Mesendoderm (in vitro differentiated cells): ENCODE results near the gene NTF3.

Source experiments
- DNase-seq: peaks from one replicate; pipeline ENCODE4 v3.0.0; 2013
- H2AK5ac ChIP-seq: 2 replicates; pipeline ENCODE4 v1.6.1; 2013; ENCODE audit warnings: low read length, inconsistent platforms
- H2BK120ac ChIP-seq: 2 replicates; pipeline ENCODE4 v1.6.1; 2013; ENCODE audit warnings: low read depth, mild to moderate bottlenecking, low read length, moderate library complexity, mixed read lengths
- H2BK15ac ChIP-seq: replicated peaks from 2 replicates; pipeline ENCODE4 v1.6.1; 2013; ENCODE audit warnings: low read depth, mild to moderate bottlenecking, moderate library complexity
- H2BK5ac ChIP-seq: 2 replicates; pipeline ENCODE4 v1.6.1; 2013; ENCODE audit warnings: low read length, inconsistent platforms
- H3K18ac ChIP-seq: 2 replicates; pipeline ENCODE4 v1.6.1; 2013; ENCODE audit warnings: mild to moderate bottlenecking, low read length, mixed read lengths
- H3K23ac ChIP-seq: one replicate; pipeline ENCODE4 v1.6.1; 2013; ENCODE audit warnings: low read length
- H3K27ac ChIP-seq: 2 replicates; pipeline ENCODE4 v1.5.1; 2013; ENCODE audit warnings: low read depth, mild to moderate bottlenecking, inconsistent platforms, low read length, moderate library complexity
- H3K27me3 ChIP-seq: 2 replicates; pipeline ENCODE4 v1.6.1; 2013; ENCODE audit warnings: low read length, control low read depth, mild to moderate bottlenecking, inconsistent platforms; ENCODE audit not compliant: insufficient read depth, poor library complexity
- H3K36me3 ChIP-seq: 2 replicates; pipeline ENCODE4 v1.6.1; 2013; ENCODE audit warnings: low read length, inconsistent platforms; ENCODE audit not compliant: control insufficient read depth, insufficient read depth
- H3K4ac ChIP-seq: one replicate; pipeline ENCODE4 v1.6.1; 2013; ENCODE audit warnings: low read depth, mild to moderate bottlenecking, low read length, moderate library complexity
- H3K4me1 ChIP-seq: 2 replicates; pipeline ENCODE4 v1.6.1; 2013; ENCODE audit warnings: low read depth, low read length, inconsistent platforms; ENCODE audit not compliant: control insufficient read depth
- H3K4me2 ChIP-seq: 2 replicates; pipeline ENCODE4 v1.6.1; 2013; ENCODE audit warnings: low read length
- H3K4me3 ChIP-seq: 2 replicates; pipeline ENCODE4 v1.5.1; 2013; ENCODE audit warnings: mild to moderate bottlenecking, low read length
- H3K56ac ChIP-seq: one replicate; pipeline ENCODE4 v1.6.1; 2013; ENCODE audit warnings: low read length
- H3K79me1 ChIP-seq: 2 replicates; pipeline ENCODE4 v1.6.1; 2013; ENCODE audit warnings: low read length, inconsistent platforms
- H3K79me2 ChIP-seq: 2 replicates; pipeline ENCODE4 v1.6.1; 2013; ENCODE audit warnings: mild to moderate bottlenecking, low read length; ENCODE audit not compliant: control insufficient read depth, insufficient read depth
- H3K9ac ChIP-seq: 2 replicates; pipeline ENCODE4 v1.6.1; 2013; ENCODE audit warnings: low read length, inconsistent platforms
- H4K5ac ChIP-seq: one replicate; pipeline ENCODE4 v1.6.1; 2013; ENCODE audit warnings: low read length
- H4K8ac ChIP-seq: one replicate; pipeline ENCODE4 v1.6.1; 2013; ENCODE audit warnings: low read depth, mild to moderate bottlenecking, control low read depth, low read length, moderate library complexity
- WGBS: extraction: QIAGEN DNeasy Blood & Tissue Kit; methylation state at CpG from one replicate; pipeline ENCODE4 v1.1.7; 2013; ENCODE audit warnings: low lambda C conversion rate, missing lambda C conversion rate; ENCODE audit not compliant: insufficient coverage; ENCODE audit errors: extremely low coverage; 5-methylcytosine and 5-hydroxymethylcytosine counted together

The NTF3 gene

DNA sequence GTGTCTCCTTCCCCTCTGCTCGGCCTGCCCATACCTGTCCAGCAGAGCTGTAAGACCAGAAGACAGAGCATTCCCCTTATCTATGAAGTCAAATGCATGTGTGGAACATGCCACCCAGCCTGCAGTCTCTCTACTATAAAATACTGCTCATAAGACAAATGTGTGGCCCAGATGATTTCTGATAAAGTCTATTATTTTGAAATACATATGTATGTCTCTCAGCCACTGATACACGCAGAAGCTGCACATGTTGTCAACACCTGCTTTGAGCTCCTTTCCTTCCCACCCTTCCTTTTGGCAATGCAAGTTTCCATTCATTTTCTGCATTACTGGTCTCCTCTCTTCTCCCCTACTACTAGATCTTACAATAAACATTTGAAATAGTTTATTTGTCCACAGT lies 38.8 kb downstream of the NTF3 start:
- Histone ChIP-seq H3K4me2 (no peak overlapping the region), H2BK15ac (no peak overlapping the region), H3K9ac (no peak overlapping the region), H3K27me3 (no peaks in the 10 kb centered on the region), H3K79me2 (no peaks in the 10 kb centered on the region), H3K36me3 (no peaks in the 10 kb centered on the region), H3K27ac (no peak overlapping the region), H3K4me3 (no peak overlapping the region), H2BK120ac (no peak overlapping the region), H3K79me1 (no peaks in the 10 kb centered on the region), H3K4ac (no peak overlapping the region), H2AK5ac (no peak overlapping the region), H3K23ac (no peak overlapping the region), H4K8ac (no peak overlapping the region), H4K5ac (no peak overlapping the region), H2BK5ac (no peak overlapping the region), H3K4me1 (no peaks in the 10 kb centered on the region), H3K56ac (no peak overlapping the region), H3K18ac (no peak overlapping the region)
- no peak for DNase-seq
- WGBS, result no CpG with 5 or more reads among the region's 2 CpGs

DNA sequence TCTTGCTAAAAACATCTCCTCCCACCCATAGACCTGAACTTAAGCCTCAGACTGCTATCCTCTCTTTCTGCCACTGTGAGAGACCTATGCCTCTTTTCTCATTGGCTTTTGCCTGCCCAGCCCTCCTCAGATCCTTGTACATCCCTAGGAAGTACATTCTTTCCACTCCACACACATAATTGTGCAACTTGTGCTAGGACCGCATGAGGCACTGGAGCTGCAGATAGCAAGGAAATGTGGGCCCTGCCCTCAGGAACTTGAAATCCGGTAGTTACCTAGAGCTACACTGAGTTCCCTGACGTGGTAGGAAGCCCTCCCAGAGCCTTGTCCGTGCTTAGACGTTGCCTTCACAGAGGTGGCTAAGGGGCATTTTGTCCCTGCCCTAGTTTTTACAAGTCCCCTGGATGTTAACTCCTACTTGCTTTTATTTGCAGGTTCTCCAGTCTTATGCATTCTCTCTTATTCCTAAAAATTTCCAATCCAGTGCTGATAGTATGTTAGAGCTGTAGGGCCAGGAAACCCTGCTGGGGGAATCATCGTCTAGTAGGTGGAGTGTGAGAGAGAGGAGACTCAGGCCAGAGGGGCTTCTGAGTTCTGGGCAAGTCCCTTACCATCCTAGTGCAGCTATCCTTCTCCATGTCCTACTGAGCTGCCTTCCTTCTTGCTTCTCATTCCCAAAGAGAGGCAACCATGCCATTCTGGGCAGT lies 41.3 kb downstream of the NTF3 start:
- Histone ChIP-seq H3K23ac (no peak overlapping the region), H3K27ac (no peak overlapping the region), H2BK5ac (no peak overlapping the region), H3K4ac (no peak overlapping the region), H3K18ac (no peak overlapping the region), H4K8ac (no peak overlapping the region), H3K79me1 (no peaks in the 10 kb centered on the region), H2BK15ac (no peak overlapping the region), H3K27me3 (no peaks in the 10 kb centered on the region), H3K4me3 (no peak overlapping the region), H3K79me2 (no peaks in the 10 kb centered on the region), H4K5ac (no peak overlapping the region), H2BK120ac (no peak overlapping the region), H3K4me1 (no peaks in the 10 kb centered on the region), H3K36me3 (no peaks in the 10 kb centered on the region), H3K56ac (no peak overlapping the region), H3K4me2 (no peak overlapping the region), H2AK5ac (no peak overlapping the region), H3K9ac (no peak overlapping the region)
- DNase-seq, result no peak
- no CpG with 5 or more reads among the region's 6 CpGs for WGBS

DNA sequence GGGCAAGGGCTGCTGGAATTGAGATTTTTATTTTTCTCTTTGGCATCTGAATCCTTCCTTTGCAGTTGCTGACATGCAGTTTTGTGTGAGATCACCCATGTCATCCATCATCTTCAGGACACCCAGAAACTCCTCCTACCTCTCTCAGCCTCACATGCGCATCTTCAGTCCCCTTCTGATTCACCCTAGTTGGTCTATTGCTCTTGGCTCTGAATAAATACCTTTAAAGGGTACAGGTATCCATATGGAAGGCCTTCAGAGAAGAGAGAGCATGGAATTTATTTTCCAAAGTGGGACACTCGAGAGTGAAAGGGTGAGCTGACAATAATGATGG lies 41.8 kb downstream of the NTF3 start:
- Histone ChIP-seq H3K27ac (no peak overlapping the region), H4K8ac (no peak overlapping the region), H4K5ac (no peak overlapping the region), H3K36me3 (no peaks in the 10 kb centered on the region), H3K79me1 (no peaks in the 10 kb centered on the region), H2BK15ac (no peak overlapping the region), H3K4me2 (no peak overlapping the region), H2AK5ac (no peak overlapping the region), H2BK120ac (no peak overlapping the region), H3K4ac (no peak overlapping the region), H3K4me3 (no peak overlapping the region), H2BK5ac (no peak overlapping the region), H3K27me3 (no peaks in the 10 kb centered on the region), H3K23ac (no peak overlapping the region), H3K79me2 (no peaks in the 10 kb centered on the region), H3K18ac (no peak overlapping the region), H3K9ac (no peak overlapping the region), H3K56ac (no peak overlapping the region), H3K4me1 (no peaks in the 10 kb centered on the region)
- WGBS, result no CpG with 5 or more reads among the region's 2 CpGs
- DNase-seq, result no peak

DNA sequence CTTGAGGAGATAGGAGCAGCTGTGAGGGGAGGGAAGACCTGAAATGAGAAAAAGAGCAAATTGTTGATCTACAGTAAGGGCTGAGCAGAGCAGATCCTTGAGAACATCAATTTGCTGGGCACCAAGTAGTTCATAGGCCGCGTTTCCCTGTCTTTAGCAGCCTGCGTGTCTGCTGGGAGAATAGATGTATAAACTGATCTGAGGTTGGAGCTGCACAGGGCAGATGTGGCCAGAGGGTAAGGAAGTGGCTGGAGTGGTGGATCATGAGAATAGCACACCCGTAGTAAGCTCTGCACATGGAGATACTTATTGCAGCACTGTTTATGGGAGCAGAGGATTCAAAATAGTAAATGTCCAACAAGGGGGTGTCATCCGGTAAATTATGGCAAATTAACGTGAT lies 44.4 kb downstream of the NTF3 start:
- no peaks in the 10 kb centered on the region for H3K4me1 ChIP-seq
- no peak overlapping the region for H3K56ac ChIP-seq
- H3K27ac ChIP-seq, result no peak overlapping the region
- H4K5ac ChIP-seq, result no peak overlapping the region
- 100% methylated on average over 1 of the region's 6 CpGs for WGBS
- H3K23ac ChIP-seq, result no peak overlapping the region
- H3K79me1 ChIP-seq, result no peaks in the 10 kb centered on the region
- no peak overlapping the region for H3K18ac ChIP-seq
- H4K8ac ChIP-seq, result no peak overlapping the region
- no peak overlapping the region for H3K4ac ChIP-seq
- H3K9ac ChIP-seq, result no peak overlapping the region
- H2BK120ac ChIP-seq, result no peak overlapping the region
- no peaks in the 10 kb centered on the region for H3K36me3 ChIP-seq
- no peak overlapping the region for H3K4me2 ChIP-seq
- no peaks in the 10 kb centered on the region for H3K27me3 ChIP-seq
- H3K4me3 ChIP-seq, result no peak overlapping the region
- H2BK5ac ChIP-seq, result no peak overlapping the region
- no peak for DNase-seq
- H3K79me2 ChIP-seq, result no peaks in the 10 kb centered on the region
- no peak overlapping the region for H2AK5ac ChIP-seq
- H2BK15ac ChIP-seq, result no peak overlapping the region

DNA sequence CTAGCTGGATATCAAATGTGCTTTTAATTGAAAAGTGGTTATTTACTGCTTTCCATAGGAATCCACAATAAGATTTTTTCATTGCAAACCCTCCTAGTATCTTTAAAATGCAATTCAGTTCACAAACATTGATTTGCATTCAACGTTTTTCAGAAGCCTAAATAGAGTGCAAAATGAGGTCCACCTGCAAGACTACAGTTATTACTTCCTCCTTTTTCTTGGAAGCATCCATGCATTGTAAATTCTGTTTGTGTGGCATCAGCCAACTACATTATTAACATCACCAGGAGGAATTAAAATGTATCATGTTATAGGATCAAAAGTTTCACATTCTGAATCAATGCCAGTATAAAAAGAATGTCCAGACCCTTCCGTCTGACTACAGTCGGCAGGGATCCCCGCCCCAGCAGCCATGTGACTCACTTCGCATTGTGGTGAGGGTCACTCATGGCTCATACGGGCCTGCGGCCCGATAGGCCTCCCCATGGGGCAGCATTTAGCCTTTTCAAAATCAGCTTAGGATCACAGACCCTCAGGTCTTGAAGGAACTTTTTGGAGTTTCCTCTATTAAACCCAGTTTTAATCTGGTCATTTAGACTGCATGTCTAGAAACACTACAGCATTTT lies 46.3 kb downstream of the NTF3 start:
- Histone ChIP-seq H3K27me3 (no peaks in the 10 kb centered on the region), H2BK120ac (no peak overlapping the region), H4K5ac (no peak overlapping the region), H3K9ac (no peak overlapping the region), H3K23ac (no peak overlapping the region), H3K4me2 (no peak overlapping the region), H2BK15ac (no peak overlapping the region), H3K79me1 (no peaks in the 10 kb centered on the region), H3K18ac (no peak overlapping the region), H4K8ac (no peak overlapping the region), H3K56ac (no peak overlapping the region), H3K4me1 (no peaks in the 10 kb centered on the region), H2BK5ac (no peak overlapping the region), H3K27ac (no peak overlapping the region), H3K36me3 (no peaks in the 10 kb centered on the region), H3K4me3 (no peak overlapping the region), H2AK5ac (no peak overlapping the region), H3K4ac (no peak overlapping the region), H3K79me2 (no peaks in the 10 kb centered on the region)
- no CpG with 5 or more reads among the region's 8 CpGs for WGBS
- DNase-seq, result no peak

DNA sequence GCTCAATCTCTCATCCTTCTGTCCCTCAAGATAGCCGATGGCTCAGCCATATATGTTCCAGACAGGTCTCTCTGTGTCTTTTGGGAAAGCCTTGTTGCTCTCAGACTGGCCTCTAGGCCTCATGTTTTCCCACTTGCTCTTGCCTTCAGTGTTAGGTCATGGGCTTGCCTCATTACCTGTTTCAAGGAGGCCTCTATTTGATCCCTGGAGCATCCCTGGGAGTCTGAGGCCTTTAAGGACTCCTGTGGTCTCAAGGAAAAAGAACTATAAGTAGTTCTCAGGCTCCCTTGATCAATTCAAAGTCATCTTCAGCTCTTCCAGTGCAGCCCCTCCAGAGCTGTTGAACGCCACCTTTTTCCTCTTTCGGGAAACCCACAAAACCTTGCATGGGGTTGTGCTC lies 47.9 kb downstream of the NTF3 start:
- H4K8ac ChIP-seq, result no peak overlapping the region
- no peak overlapping the region for H2BK120ac ChIP-seq
- no peaks in the 10 kb centered on the region for H3K79me1 ChIP-seq
- no peak overlapping the region for H4K5ac ChIP-seq
- no peak overlapping the region for H3K23ac ChIP-seq
- H3K4ac ChIP-seq, result no peak overlapping the region
- H3K4me1 ChIP-seq, result no peaks in the 10 kb centered on the region
- no peak overlapping the region for H3K4me2 ChIP-seq
- H3K4me3 ChIP-seq, result no peak overlapping the region
- H2BK15ac ChIP-seq, result no peak overlapping the region
- no peaks in the 10 kb centered on the region for H3K36me3 ChIP-seq
- H2AK5ac ChIP-seq, result no peak overlapping the region
- WGBS, result no CpG with 5 or more reads among the region's 3 CpGs
- H3K9ac ChIP-seq, result no peak overlapping the region
- H3K56ac ChIP-seq, result peak overlapping the region; percentile 25
- DNase-seq, result peak; percentile 48
- H2BK5ac ChIP-seq, result no peak overlapping the region
- H3K18ac ChIP-seq, result no peak overlapping the region
- H3K79me2 ChIP-seq, result no peaks in the 10 kb centered on the region
- no peak overlapping the region for H3K27ac ChIP-seq
- no peaks in the 10 kb centered on the region for H3K27me3 ChIP-seq
